Measurements from ENCODE around the gene TLE4. TPM values are rescaled to one million over a fixed set of nuclear protein-coding genes. Genes with fewer than 3 reads are reported as not detected.
A peak's percentile ranks its signal among the peaks of the same experiment; 100 is the strongest.

Gene TLE4
- total RNA-seq, 2 experiments from 2014 or later = 125 to 136 TPM

GRCh38 chr9:79695531-79696175 is 123.9 kb downstream of the TLE4 start:
- H3K27me3 Mint-ChIP-seq = no peaks in the 10 kb centered on the region
- no peak for TF ChIP-seq CTCF (IDR thresholded peaks at IDR 0.05)
- Histone ChIP-seq H3K4me1 (ENCODE audit: insufficient read depth, low read length) (peaks cover 18% of the 10 kb centered on the region), H3K4me3 (ENCODE audit: low read length) (no peak overlapping the region), H3K36me3 (ENCODE audit: insufficient read depth, low read length) (peaks cover 3% of the 10 kb centered on the region), H3K27ac (ENCODE audit: low read depth in 1 of 2, low read length in 2 of 2) (no peak overlapping the region), H3K27me3 (ENCODE audit: control insufficient read depth in 1 of 2, insufficient read depth in 2 of 2, low read length in 2 of 2) (no peaks in the 10 kb centered on the region), H3K9me3 (ENCODE audit: control insufficient read depth in 1 of 2, insufficient read depth in 1 of 2, low read length in 2 of 2) (no peaks in the 10 kb centered on the region)
- H3K4me1 Mint-ChIP-seq (ENCODE audit: low read depth) = peaks cover 83% of the 10 kb centered on the region
- ChIA-PET POLR2A (interaction anchor here (1.2 kb wide), 2 partner anchors 9 to 124 kb away, joined by 4 read pairs; partner anchors contain the start of gene TLE4), CTCF (no interaction called here)
- H3K9me3 Mint-ChIP-seq = no peaks in the 10 kb centered on the region
- no peak overlapping the region for H3K27ac Mint-ChIP-seq
- H3K36me3 Mint-ChIP-seq (ENCODE audit: low read depth) = no peaks in the 10 kb centered on the region
- peak; percentile 34 for ATAC-seq (ENCODE audit: poor library complexity)
- H3K4me3 Mint-ChIP-seq = no peak overlapping the region
- intact Hi-C loops (cut with DNase I, micrococcal nuclease) = loop anchor here in 1 of 2 experiments (5.0 kb wide), 1 partner anchor 33 kb away; no protein-coding TSS in a partner anchor
- DNase-seq = peak in 4 of 14 experiments; percentile 8 to 54 (median 25)

DNA sequence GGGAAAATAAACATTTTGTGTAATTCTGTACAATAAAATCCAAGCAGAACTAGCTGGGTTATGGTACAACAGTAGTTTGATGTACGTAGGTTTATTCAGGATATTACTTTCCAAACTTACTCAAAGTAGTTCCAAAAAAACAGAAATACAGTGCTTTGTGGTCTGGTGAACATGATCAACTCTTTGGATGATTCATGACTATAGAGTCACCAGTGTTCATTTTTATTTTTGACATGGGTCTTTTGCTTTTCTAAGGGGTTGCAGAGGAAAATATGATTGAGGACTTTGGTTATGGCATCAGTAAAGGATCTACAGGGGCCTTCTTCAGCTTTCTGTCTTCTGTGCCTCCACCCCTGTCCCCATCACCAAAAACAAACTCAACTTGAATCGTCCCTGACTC is 127.2 kb downstream of the TLE4 start:
- Mint-ChIP-seq H3K27me3 (no peaks in the 10 kb centered on the region), H3K27ac (no peak overlapping the region)

DNA sequence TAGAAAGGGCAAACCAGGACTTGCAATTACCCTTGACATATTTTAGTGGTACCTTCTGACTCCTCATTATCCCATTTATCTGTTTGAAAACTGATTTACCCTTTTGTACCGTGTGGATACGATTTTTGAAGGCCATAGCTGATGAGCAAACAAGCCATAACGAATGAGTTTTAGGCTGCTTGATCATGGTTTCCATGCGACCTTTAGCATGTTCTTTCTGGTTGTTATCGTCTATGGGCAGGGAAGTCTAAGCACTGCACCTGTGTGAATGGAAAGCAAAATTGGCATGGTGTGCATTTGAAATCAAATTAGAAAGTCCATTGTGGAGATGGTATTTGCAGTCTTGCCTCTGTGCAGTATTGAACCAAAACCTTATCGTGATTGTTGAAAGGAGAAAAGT is 127.7 kb downstream of the TLE4 start:
- ATAC-seq (ENCODE audit: poor library complexity) (no peak), DNase-seq (no peak)
- peaks cover 13% of the 10 kb centered on the region for H3K4me1 ChIP-seq (ENCODE audit: insufficient read depth, low read length)
- POLR2A ChIA-PET = no interaction called here
- TF ChIP-seq CTCF (IDR thresholded peaks at IDR 0.05) = no peak
- H3K27ac ChIP-seq (ENCODE audit: low read depth in 1 of 2, low read length in 2 of 2) = no peak overlapping the region
- H3K4me1 Mint-ChIP-seq (ENCODE audit: low read depth) = peaks cover 48% of the 10 kb centered on the region
- no peak overlapping the region for H3K4me3 Mint-ChIP-seq
- no peaks in the 10 kb centered on the region for H3K36me3 ChIP-seq (ENCODE audit: insufficient read depth, low read length)
- no peaks in the 10 kb centered on the region for H3K9me3 ChIP-seq (ENCODE audit: control insufficient read depth in 1 of 2, insufficient read depth in 1 of 2, low read length in 2 of 2)
- H3K36me3 Mint-ChIP-seq (ENCODE audit: low read depth) = peaks cover 17% of the 10 kb centered on the region
- no peak overlapping the region for H3K27ac Mint-ChIP-seq
- no peaks in the 10 kb centered on the region for H3K9me3 Mint-ChIP-seq
- H3K4me3 ChIP-seq (ENCODE audit: low read length) = no peak overlapping the region
- no peaks in the 10 kb centered on the region for H3K27me3 Mint-ChIP-seq
- intact Hi-C loops (cut with DNase I, micrococcal nuclease) = loop anchor here in 1 of 2 experiments (5.0 kb wide), 1 partner anchor 37 kb away; no protein-coding TSS in a partner anchor
- no peaks in the 10 kb centered on the region for H3K27me3 ChIP-seq (ENCODE audit: control insufficient read depth in 1 of 2, insufficient read depth in 2 of 2, low read length in 2 of 2)
- CTCF ChIA-PET = no interaction called here

More for the DNA sequence above, 127.2 kb downstream of the TLE4 start:
- Histone ChIP-seq H3K27me3 (ENCODE audit: control insufficient read depth in 1 of 2, insufficient read depth in 2 of 2, low read length in 2 of 2) (no peaks in the 10 kb centered on the region), H3K36me3 (ENCODE audit: insufficient read depth, low read length) (no peaks in the 10 kb centered on the region), H3K27ac (ENCODE audit: low read depth in 1 of 2, low read length in 2 of 2) (no peak overlapping the region), H3K4me3 (ENCODE audit: low read length) (no peak overlapping the region), H3K4me1 (ENCODE audit: insufficient read depth, low read length) (peaks cover 14% of the 10 kb centered on the region), H3K9me3 (ENCODE audit: control insufficient read depth in 1 of 2, insufficient read depth in 1 of 2, low read length in 2 of 2) (no peaks in the 10 kb centered on the region)
- Mint-ChIP-seq H3K36me3 (ENCODE audit: low read depth) (peaks cover 11% of the 10 kb centered on the region), H3K4me3 (no peak overlapping the region), H3K4me1 (ENCODE audit: low read depth) (peaks cover 53% of the 10 kb centered on the region), H3K9me3 (no peaks in the 10 kb centered on the region)
- DNase-seq = no peak
- no peak for TF ChIP-seq CTCF (IDR thresholded peaks at IDR 0.05)
- CTCF ChIA-PET = no interaction called here
- POLR2A ChIA-PET = no interaction called here
- no peak for ATAC-seq (ENCODE audit: poor library complexity)
- intact Hi-C loops (cut with DNase I, micrococcal nuclease) = loop anchor here in 1 of 2 experiments (5.0 kb wide), 1 partner anchor 37 kb away; no protein-coding TSS in a partner anchor

All from CD4-positive, alpha-beta T cell (primary cell).